Activated CD4-positive, alpha-beta T cell treated with anti-CD3 and anti-CD28 coated beads, Interleukin-2, amount 50 U/mL, for 24 hours (primary cell): ENCODE measurements around the gene TMEM98.
"Not testable (repeated sequence)": the region's sequence is repeated elsewhere in the genome, so short reads cannot be mapped to it uniquely, and the experiment has no call there.

Source experiments
- DNase-seq, 2 donors: peaks; one replicate each; pipeline ENCODE4 v3.0.0-alpha.2; 2020; ENCODE audit warnings: low read depth in 1 of 2, low spot score in 1 of 2

Gene TMEM98

DNA sequence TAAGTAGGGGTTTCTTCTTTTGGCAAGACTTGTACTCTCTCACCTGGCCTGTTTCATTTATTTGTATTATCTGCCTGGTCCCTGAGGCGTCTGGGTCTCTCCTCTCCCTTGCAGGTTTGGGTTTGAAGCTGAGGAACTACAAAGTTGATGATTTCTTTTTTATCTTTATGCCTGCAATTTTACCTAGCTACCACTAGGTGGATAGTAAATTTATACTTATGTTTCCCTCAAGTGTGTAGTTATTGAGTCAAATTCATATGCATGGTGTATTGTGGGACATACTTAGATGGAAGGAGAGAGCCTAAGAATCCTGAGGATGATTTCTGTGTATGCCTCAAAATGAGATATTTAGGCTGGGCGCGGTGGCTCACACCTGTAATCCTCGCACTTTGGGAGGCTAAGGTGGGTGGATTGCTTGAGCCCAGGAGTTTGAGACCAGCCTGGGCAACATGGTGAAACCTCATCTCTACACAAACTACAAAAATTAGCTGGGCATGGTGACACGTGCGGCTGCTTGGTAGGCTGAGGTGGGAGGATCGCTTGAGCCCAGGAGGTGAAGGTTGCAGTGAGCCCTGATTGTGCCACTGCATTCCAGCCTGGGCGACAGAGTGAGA lies 13.6 kb downstream of the TMEM98 start:
- DNase-seq: no peak

DNA sequence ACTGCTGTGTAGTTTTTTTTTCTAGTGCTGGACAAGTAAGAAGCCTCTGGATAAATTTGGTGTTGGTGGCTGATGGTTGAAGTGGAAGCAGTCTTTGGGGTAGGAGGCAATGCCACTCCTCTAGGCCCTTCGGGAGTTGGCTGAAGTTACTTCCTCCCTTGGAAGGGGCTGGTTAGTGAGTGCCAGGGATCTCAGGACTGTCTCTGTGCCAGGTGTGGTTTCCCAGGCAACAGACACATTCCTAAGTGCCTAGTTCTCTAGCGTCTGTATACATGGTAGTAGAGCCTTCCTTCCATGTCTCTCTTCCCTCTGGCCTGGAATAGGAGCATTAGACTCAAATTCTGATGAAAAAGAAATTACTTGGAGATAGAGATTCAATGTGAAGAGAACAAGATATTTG lies 15.3 kb downstream of the TMEM98 start:
- DNase-seq: no peak

DNA sequence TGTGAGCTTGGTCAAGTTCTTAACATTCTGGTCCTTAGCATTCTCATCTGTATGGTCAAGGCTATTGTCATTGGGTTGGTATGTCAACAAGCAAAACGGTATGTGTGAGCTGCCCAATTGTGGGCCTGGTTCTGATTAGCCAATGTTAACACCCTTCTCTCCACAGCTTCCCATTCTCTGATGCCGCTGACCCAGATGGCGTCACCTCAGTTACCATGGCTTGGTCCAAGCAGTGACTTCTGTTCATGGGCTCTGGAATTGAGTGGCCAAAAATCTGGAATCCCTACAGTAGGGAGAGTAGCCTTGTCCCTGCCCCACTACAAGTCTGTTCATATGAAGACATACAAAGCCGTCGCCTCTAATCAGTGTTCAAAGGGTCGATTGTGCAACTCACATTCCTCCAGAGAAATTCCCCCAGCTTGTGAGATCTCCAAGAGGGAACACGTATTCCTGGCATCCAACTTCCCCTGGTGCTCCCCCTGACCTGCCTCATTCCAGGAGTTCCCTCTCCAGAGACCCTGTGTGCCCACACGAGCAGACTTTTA lies 15.8 kb downstream of the TMEM98 start:
- DNase-seq: no peak

DNA sequence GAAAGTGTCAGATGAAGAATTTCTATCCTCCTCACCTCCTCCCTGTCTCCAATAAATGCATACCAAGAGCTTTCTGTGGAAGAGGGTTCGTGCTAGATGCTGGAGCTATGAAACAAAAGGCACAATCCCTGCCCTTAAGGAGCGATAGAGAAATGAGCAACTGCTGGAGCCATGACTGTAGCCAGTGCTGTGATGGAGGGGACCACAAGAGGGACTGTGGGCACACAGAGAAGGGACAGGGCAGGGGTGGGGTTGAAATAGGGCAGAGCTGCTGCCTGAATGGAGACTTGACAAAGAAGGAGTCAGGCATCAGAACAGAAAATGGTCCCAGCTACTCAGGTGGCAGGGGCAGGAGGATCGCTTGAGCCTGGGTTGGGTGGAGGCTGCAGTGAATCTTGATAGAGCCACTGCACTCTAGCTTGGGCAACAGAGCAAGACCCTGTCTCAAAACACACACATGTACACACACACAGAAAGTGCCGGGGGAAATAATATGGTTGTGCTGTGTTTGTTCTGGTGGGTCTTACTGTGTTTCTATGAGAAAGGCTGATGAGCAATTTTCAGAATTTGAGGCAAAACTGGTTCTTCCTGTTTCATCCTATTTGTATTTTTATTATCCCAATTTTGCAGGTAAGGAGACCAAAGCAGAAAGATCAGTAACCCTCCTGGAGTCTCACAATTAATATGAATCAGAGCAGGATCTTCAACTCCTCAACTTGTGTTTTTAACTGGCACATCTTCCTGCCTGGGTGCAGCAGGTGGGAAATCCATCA lies 16.5 kb downstream of the TMEM98 start:
- no peak for DNase-seq

DNA sequence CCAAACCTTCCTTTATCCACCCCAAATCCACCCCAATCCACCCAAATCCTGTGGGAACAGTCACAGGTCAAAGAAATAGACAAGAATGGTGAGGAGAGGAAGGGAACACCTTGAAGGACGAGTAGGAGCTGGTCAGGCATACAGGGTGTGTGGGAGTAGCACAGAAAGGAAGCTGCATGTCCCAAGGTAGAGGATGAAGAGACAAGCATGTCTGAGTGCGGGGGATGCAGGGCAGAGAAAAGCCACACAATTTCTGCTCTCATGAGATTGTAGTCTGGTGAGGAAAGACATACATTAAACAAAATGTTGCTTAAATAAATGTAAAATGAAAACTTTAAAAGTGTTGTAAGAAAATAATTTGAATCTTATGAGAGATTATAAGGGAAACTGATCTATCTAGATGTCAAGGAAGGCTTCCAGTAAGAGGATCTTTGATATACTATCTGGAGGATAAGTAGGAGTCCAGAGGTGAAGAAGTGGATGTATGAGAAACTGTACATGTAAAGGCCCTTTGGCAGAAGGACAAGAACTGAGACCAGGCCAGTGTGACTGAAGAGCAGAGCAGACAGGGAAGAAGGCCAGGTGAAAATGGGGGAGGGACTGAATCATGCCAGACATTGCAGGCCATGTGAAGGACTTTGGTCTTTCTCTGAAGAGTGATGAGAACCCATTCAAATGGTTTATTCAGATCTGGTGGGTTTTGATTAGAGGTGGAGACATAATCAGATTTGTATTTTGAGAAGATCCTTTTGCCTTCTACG lies 18.6 kb downstream of the TMEM98 start:
- DNase-seq: no peak

DNA sequence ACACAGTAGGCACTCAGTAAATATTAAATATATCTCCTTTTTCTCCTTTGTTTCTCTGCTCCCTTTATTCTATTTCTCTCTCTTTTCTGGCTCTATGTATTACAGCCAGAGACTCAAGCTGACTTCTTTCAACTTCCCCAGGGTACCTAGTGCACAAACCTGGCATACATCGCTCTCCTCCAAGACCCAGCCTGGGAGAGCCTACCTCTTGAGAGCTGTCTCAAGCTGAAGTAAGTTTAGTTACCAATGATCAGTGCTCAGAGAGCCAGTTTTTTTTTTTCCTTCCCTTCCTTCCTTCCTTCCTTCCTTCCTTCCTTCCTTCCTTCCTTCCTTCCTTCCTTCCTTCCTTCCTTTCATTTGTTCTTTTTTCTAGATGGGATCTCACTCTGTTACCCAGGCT lies 19.8 kb downstream of the TMEM98 start:
- no peak for DNase-seq

DNA sequence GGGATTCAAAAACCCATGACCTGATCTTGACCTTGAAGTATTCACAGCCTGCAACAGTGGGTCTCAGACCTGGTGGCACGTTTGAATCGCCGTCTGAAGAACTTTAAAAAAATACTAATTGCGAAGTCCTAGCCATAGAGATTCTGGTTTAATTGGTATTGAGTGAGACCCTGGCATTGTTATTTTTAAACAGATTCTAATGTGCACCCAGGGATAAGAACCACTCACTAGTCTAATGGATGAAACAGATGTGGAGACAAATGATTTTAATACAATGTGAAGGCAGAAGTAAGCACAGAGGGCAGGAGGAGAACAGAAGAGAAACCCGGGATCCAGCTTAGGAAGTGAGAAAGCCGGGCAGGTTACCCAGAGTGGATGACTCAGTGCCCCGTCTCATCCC lies 21.2 kb downstream of the TMEM98 start:
- no peak for DNase-seq

DNA sequence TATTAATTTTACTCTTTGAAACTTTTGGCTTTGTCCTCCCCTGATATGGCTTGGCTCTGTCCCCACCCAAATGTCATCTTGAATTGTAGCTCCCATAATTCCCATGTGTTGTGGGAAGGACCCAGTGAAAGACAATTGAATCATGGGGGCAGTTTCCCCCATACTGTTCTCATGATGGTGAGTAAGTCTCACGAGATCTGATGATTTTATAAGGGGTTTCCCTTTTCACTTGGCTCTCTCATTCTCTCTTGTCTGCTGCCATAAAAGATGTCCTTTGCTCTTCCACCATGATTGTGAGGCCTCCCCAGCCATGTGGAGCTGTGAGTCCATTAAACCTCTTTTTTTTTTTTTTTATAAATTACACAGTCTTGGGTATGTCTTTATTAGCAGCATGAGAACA lies 24.5 kb downstream of the TMEM98 start:
- not testable (repeated sequence) for DNase-seq

DNA sequence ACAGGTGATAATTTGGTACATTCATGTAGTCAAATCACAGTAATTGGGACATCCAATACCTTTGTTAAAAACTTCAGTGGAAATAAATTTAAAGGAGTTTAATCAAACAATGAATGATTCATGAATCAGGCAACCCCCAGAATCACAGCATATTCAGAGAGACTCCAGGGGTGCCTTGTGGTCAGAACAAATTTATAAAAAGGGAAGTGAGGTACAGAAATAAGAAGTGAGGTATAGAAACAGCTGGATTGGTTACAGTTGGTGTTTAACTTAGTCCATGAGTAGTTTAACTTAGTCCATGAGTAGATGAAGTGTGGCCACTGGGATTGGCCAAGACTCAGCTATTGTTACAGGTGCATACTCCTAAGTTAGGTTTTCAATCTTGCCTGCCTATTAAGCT lies 25.1 kb downstream of the TMEM98 start:
- DNase-seq: no peak

DNA sequence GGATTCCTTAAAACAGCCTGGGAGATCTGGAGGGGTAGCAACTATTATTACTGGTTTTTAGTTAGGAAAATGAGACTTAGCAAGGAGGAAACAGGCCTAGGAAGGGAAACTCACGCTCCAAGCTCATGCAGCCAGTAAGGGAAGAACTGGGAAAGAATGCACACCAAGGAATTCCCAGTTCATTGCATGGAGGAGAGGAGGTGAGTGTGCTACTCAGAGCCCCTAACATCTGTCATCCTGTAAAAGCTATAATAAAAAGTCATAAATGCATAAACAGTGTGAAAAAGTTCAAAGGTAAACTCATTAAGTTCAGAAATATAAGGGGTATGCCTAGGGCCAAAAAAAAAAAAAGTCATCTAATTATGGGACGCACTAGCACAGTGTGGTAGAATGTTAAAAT lies 25.9 kb downstream of the TMEM98 start:
- DNase-seq: no peak

DNA sequence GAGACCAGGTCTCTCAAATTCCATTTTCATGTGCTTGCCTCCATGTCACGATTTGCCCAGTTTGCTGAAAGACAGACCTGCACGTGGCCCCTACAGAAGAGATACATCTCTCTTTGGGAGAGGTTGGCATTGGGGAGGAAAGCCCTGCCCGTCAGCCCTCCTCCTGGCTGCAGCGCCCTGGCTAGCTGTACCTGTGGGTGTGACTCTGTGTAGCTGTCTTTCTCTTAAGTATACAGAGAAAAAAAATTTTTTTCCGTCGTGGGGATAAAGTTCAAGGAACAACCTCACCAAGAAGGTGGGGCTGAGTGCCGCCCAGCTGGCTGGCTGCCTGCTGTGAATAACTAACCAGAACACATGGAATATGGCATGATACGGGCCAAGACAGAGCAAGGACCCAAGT lies 26.5 kb downstream of the TMEM98 start:
- no peak for DNase-seq

DNA sequence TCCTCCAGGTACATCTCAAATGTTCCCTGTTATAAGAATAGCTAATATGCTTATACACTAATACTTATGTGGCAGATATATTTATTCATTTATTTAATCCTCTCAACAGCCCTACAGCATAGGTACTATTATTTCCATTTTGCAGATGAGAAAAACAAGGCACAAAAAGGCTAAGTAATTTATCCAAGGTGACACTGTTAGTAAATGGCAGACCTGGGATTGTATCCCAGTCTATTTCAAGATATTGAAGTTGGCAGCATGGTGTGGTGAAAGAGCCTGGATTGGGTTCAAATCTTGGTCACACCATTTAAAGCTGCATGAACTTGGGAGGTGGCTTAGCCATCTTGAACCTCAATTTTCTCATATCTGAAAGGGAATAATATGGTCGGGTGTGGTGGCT lies 27.2 kb downstream of the TMEM98 start:
- DNase-seq: no peak

DNA sequence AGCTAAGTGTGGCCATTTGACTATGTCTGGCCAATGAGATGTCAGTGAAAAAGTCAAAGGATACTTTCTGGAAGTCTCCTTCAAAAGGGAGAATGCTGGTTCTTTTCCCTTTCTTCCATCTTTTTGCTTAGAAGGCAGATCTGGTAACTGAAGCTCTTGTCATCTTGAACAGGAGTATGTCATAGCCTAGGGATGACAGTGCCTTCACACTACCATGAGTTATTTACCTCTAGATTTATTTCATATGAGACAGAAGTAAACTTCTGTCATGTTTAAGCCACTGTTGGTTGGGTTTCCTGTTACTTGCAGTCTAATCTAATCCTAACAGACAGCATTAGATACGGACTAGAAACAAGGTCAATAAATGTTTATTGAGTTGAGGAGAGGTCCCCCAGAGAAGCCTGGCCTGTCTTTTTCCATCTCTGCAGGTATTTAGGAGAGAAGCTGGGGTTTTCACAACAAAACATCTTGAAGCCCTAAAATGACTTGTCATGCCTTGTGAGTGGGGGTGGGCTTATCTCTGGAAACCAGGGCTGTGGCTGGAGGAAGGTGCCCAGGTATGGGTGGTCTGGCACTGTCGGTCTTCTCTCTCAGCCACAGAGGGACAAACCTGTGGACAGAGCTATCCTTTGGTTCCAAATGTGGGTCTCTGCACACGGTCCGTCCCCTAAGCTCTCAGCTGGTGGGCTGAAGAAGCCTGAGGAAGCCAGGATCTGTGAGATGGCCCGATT lies 28.5 kb downstream of the TMEM98 start:
- no peak for DNase-seq

DNA sequence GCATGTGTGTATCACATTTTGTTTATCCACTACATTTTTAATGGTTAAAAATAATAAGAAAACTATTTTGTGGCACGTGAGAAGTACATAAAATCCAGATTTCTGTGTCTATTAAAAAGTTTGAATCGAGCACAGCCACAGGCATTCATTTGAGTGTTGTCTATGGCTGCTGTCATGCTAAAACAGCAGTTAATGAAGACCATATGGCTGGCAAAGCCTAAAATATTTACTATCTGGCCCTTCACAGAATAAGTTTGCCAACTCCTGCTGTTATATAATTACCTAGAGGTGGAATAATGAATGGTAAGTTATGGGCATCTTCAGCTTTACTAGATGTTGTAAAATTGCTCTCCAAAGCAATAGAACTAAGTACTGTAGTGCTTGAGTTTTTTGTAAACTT lies 30.5 kb downstream of the TMEM98 start:
- no peak for DNase-seq

DNA sequence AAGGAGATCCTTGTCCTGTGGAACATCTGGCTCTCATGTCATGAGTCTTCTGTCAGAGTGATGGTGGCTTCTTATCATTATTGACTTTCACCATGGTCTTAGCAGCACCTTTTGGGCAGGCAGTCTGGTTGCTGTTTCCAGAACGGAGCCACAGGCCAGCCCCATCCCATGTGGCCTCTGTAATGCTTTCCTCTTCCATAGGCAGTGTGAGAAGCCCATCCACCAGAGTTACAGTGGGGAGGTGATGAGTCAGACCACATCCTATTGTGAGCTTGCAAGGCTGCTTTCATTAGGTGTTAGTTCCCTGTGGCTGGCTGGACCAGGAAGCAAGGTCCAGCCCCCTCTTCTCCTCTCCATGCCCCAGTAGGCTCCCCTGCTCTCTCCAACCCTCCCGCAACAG lies 32.9 kb downstream of the TMEM98 start:
- DNase-seq: no peak

DNA sequence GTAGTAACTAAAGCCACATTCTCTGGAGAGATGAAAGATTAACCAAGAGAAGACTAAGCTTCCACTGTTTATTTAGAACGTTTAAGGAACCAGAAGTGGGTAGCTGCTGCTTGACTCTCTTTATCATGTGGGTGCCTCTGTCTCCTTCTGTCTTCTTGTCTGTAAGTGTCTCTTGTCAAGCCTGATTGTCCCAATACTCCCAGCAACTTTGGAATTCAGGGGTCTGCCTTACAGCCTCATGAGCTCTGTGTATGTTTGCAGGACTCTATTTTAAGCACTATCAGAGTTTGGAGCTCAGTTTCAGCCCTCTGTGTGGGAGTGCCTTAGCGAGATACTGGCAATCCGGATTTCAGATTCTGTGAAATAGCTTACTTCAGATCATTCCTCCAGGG lies 34.4 kb downstream of the TMEM98 start:
- DNase-seq: no peak

DNA sequence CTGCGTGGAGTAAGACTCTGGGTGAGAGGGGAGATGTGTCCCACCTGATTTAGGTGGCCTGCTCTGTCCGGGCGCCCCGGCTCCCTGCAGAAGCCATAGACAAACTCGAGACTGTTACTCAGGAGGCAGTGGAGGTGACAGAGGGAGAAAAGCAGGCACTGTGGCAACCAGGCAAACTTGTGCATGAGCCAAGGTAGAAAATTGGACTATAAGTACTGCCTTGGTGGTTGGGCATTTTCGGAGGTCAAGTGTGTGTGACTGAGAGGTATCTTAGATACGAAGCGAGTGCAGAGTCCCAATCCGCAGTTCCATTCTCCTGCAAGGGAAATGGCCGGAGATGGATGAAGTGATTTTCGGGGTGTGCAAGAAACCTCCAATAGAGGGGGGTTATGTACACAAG lies 36.6 kb downstream of the TMEM98 start:
- no peak for DNase-seq

DNA sequence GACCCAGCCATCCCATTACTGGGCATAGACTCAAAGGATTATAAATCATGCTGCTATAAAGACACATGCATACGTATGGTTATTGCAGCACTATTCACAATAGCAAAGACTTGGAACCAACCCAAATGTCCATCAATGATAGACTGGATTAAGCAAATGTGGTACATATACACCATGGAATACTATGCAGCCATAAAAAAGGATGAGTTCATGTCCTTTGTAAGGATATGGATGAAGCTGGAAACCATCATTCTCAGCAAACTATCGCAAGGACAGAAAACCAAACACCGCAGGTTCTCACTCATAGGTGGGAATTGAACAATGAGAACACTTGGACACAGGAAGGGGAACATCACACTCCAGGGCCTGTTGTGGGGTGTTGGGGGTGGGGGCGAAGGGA lies 41.3 kb downstream of the TMEM98 start:
- DNase-seq: not testable (repeated sequence)

DNA sequence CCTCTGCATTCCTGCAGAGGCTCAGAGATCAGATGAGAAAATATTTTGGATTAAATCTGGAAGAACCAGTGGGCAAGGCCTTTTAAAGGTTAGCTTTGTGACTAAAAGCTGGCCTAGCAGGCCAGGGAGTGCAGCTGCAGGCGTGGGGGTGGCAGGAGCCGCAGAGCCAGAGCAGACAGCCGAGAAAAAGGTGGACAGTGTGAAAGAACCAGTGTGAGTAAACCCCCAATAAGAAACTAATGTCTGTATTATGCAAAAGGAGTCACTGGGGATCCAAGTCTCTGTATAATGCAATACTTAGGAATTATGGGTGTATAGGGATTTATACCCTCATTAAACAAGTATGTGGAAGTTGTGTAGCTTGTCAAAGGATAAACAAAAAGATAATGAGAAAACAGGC lies 42.3 kb downstream of the TMEM98 start:
- no peak for DNase-seq

DNA sequence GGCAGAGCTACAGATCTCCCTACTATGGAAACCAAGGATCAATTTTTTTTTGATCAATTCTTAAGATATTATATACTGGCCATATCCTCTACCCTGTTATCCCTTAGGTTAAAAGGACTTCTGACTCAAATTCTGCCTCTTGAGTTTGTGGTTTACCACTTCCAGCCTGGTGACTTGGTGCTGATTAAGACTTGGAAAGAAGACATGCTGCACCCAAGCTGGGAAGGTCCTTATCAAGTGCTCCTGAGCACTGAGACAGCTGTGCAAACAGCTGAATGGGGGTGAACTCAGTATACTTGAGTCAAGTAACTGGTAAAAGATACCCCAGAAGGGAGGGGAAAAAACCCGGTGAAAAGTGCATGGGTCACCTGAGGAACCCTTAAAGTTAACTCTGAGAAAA lies 43.2 kb downstream of the TMEM98 start:
- peak in 1 of 2 donors; percentile 1 for DNase-seq

DNA sequence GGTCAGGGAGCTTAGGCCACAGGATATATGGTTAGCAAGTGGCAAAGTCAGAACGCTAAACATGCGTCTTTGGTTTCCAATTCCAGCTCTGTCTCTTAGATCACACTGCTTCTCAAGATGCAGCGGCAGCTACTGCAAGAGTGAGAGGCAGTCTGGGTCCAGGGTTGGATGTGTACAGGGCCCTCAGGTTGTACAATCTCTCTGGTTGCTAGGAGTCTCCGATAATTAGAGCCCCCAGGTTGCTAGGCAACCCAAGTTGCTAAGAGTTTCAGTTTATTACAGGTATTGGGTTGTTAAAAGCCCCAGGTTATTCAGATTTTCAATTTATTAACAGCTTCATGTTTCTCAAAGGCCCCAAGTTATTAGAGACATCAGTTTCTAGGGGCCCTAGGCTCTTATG lies 48.2 kb downstream of the TMEM98 start:
- no peak for DNase-seq
